Spinal cord (tissue), 10 donors: ENCODE data around the gene PRR3. TPM values are rescaled to one million over a fixed set of nuclear protein-coding genes. Genes with fewer than 3 reads are reported as not detected.

Experiments
- DNase-seq, 6 donors: peaks; one replicate each; pipeline versions ENCODE4 v3.0.0 to v3.0.0-alpha.2; 2013 to 2015; ENCODE audit warnings: low spot score in 6 of 6, low read depth in 4 of 6
- H3K27ac ChIP-seq: one replicate; pipeline ENCODE4 v1.5.1; 2013; ENCODE audit warnings: low read depth, low read length, control low read depth
- H3K27me3 ChIP-seq: one replicate; pipeline ENCODE4 v1.6.1; 2013; ENCODE audit warnings: low read length; ENCODE audit not compliant: control insufficient read depth, insufficient read depth
- H3K36me3 ChIP-seq: one replicate; pipeline ENCODE4 v1.6.1; 2013; ENCODE audit warnings: low read length; ENCODE audit not compliant: control insufficient read depth, insufficient read depth
- H3K4me1 ChIP-seq: one replicate; pipeline ENCODE4 v1.6.1; 2013; ENCODE audit warnings: low read length; ENCODE audit not compliant: control insufficient read depth, insufficient read depth
- H3K4me3 ChIP-seq: one replicate; pipeline ENCODE4 v1.5.1; 2013; ENCODE audit warnings: low read depth, low read length, control low read depth
- H3K9me3 ChIP-seq: one replicate; pipeline ENCODE4 v1.6.1; 2013; ENCODE audit warnings: low read length; ENCODE audit not compliant: control insufficient read depth, insufficient read depth
- WGBS: methylation state at CpG from one replicate; pipeline ENCODE4 v1.1.5; 2013; ENCODE audit warnings: missing lambda C conversion rate; ENCODE audit not compliant: insufficient coverage; 5-methylcytosine and 5-hydroxymethylcytosine counted together
- long read RNA-seq, 4 donors: transcript quantifications; one replicate each; lab custom pipeline, GENCODE V29; 2026
- polyA plus RNA-seq, 2 donors: library from polyadenylated mRNA; unstranded; fragments of 120-200 nt; gene quantifications; one replicate each; pipeline ENCODE4 v1.2.1, GENCODE V29; 2013; ENCODE audit not compliant: insufficient read length in 2 of 2
- total RNA-seq, 2 donors: library from RNA; depleted of rRNA in 1 of 2; stranded (reverse); fragments of 120-200 nt in 1 of 2; fragments of >200 nt in 1 of 2; gene quantifications; one replicate each; pipeline versions ENCODE4 v1.2.3 to v1.2.4, GENCODE V29; 2013 to 2014
- donor health status: healthy.

PRR3 gene, protein sequence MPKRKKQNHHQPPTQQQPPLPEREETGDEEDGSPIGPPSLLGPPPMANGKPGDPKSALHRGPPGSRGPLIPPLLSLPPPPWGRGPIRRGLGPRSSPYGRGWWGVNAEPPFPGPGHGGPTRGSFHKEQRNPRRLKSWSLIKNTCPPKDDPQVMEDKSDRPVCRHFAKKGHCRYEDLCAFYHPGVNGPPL
- 10 to 100 TPM in 1 of 2 donors, 1 to 10 TPM in 1; 8.3 to 20.5 TPM for total RNA-seq
- 10 to 100 TPM; 39.1 to 46.0 TPM for polyA plus RNA-seq
- long read RNA-seq, donor 1, transcript PRR3-201 (3 exons, 1,797 nt) = major isoform, 5 of 12 reads
- long read RNA-seq, donor 1, partial matches to known transcripts = 0 of 12 reads
- long read RNA-seq, donor 1, other reads (novel, unspliced or antisense) = 0 of 12 reads
- long read RNA-seq, donor 2, partial matches to known transcripts = 0 of 4 reads
- long read RNA-seq, donor 2, other reads (novel, unspliced or antisense) = 0 of 4 reads
- long read RNA-seq, donor 3, transcript PRR3-201 (3 exons, 1,797 nt) = major isoform, 5 of 9 reads
- long read RNA-seq, donor 3, partial matches to known transcripts = 0 of 9 reads
- long read RNA-seq, donor 3, other reads (novel, unspliced or antisense) = 0 of 9 reads
- long read RNA-seq, donor 4, partial matches to known transcripts = 0 of 11 reads
- long read RNA-seq, donor 4, other reads (novel, unspliced or antisense) = 0 of 11 reads

DNA sequence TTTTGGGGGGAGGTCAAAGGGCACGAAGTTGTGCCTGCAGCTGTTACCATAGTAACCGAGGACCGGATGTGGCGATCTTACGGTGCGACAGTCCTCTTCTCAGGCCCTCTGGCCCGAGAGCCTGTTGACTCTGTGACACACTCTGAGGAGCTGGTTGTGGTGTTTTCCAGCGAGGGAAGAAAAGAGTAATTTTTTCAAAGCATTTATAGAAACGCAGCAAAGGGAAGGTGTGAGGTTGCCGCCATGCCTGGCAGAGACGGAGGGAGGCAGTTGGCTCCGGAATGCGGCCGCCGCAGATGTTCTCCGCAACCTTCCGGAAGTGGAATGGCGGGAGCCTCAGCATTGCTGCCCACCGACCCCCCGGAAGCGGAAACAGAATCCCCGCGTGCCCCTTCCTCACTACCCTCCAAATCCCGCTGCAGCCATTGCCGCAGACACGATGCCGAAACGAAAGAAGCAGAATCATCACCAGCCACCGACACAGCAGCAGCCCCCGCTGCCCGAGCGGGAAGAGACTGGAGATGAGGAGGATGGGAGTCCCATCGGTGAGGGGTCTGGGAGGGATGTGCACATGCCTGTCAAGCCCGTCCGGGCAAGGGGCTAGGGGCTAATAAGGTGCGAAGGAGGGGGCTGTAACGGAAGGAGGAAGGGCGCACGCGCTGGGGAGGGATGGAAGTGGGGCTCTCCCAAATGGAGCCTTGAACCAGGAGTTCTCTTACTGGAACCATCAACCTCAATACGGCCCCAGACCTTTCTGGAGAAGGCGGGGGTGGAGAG lies at the start of gene PRR3:
Gene PRR3, plus strand, starts transcription at position 390 of the 777 bp plus-strand sequence. Its CDS starts 50 bp downstream, at position 440.
- no peaks in the 10 kb centered on the region for H3K27me3 ChIP-seq
- peak; percentile 87 to 99 (median 94) for DNase-seq
- H3K9me3 ChIP-seq = no peaks in the 10 kb centered on the region
- H3K4me3 ChIP-seq = peak within 1 kb of the TSS; percentile 100
- H3K4me1 ChIP-seq = peaks cover 16% of the 10 kb centered on the region
- peak within 1 kb of the TSS; percentile 100 for H3K27ac ChIP-seq
- 0% methylated on average over 31 of the region's 42 CpGs for WGBS
- peaks cover 23% of the 10 kb centered on the region for H3K36me3 ChIP-seq

DNA sequence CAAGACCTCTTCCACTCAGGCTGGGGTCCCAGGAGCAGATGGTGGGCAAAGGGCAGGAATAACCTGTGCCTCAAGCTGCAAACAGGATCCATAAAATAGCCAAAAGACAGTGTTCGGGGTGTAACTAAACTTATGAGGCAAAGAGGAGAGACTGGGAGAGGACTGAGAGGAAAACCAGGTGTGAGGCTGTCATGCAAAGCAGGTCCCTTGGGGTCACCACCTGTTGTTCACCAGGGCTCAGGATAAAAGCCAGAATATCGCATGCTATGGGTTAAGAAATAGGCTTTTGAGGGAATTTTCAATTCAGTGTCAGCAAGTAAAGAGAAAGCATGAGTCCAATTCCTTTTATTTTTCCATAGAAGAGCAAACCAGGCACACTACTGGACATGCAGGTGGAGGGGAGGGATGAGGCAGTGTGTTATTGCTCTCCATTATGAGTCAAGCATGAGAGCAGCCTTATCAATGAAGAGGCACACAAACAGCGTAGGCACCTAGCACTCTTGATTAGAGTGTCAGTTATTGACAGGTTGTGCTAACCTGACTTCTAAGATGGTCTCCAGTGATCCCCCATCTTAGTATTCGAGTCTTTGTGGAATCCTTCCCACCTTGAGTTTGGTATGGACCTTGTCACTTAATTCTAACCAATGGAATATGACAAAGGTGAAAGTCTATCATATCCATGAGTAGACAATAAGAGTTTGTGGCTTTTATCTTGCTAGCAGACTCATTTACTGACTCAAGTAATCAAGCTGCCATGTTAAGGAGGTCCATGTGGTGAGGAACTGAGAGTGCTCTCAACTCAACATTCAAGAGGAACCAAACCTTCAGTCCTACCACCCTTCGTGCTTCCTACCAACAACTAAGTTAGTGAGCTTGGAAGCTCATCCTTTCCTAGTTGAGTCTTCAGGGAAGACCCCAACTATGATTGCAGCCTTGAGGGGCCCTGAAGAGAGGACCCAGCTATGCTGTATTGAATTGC lies 49.0 kb upstream of the PRR3 start:
- H3K4me1 ChIP-seq = no peaks in the 10 kb centered on the region

DNA sequence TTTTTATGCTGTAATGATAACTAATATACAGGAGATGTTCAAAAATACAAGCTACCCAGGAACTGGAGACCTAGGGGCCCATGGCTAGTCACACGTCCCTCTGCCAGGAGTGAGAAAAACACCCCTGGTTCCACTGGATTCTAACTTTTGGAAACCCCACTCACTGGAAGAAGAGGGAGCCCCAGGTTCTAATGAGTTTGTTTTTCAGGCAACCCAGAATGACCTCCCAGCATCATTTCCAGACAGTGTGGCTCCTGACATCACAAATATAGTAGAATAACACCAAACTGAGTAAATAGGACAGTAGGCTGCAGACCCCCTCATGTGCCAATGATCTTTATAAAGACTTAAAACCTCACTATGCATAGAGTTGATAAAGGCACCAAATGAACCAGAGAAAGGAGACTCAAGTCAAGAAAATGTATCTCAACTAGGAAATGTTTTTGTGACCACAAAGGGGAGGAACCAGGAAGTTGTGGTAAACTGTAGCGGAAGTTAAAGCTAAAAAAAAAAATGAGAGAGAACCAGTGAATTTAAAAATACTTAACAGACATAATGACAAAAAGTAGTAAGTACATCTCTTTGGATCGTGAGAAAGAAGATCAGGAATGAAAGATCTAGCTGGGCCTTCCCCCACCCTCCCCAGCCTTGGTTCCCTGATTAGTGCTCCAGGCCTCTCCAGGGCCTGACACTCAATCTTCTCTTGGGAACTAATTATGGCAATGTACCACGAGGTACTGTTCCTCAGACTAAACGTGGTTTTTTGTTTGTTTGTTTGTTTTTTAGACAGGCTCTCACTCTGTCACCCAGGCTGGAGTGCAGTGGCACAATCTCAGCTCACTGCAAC lies 48.0 kb upstream of the PRR3 start:
- no peaks in the 10 kb centered on the region for H3K36me3 ChIP-seq
- no peak overlapping the region for H3K27ac ChIP-seq
- peaks cover 3% of the 10 kb centered on the region for H3K27me3 ChIP-seq
- H3K4me3 ChIP-seq = no peak overlapping the region
- 60% methylated on average over 1 of the region's 5 CpGs for WGBS
- no peaks in the 10 kb centered on the region for H3K4me1 ChIP-seq
- DNase-seq = no peak
- no peaks in the 10 kb centered on the region for H3K9me3 ChIP-seq

More for the DNA sequence above, 49.0 kb upstream of the PRR3 start:
- Histone ChIP-seq H3K27me3 (peaks cover 2% of the 10 kb centered on the region), H3K27ac (no peak overlapping the region), H3K4me3 (no peak overlapping the region), H3K36me3 (no peaks in the 10 kb centered on the region), H3K9me3 (no peaks in the 10 kb centered on the region)
- WGBS = 79% methylated on average over 1 of the region's 5 CpGs
- no peak for DNase-seq

DNA sequence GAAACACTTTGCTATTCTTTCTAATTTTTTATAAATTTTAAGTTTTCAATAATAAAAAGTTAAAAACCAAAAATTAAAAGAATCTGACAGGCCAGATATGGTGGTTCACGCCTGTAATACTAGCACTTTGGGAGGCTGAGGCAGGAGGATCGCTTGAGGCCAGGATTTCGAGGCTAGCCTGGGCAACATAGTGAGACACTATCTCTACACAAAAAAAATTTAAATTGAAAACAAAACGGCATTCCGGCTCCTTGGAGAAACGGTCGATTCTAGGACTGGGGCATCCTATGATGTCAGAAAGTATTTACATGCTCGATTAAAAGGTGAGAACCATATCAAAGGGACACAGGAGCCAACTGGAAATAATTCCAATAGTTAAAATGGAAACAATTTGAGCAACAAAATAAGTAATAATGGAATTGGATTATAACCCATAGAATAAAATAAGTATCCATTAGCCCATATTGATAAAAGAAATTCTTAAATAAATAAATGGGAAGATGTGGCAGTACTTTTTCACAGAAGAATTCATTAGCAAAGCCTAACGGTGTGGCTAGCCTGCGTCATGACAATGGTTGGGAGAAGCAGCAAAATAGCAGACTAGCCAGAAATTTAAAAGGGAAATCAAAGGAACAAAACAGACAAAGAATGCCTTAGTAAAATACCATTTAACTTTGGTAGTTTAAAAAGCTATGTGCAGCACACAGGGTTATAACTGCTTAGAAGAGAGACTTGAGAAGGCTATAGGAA lies 46.5 kb upstream of the PRR3 start:
- Histone ChIP-seq H3K9me3 (no peaks in the 10 kb centered on the region), H3K4me1 (no peaks in the 10 kb centered on the region), H3K4me3 (no peak overlapping the region), H3K36me3 (no peaks in the 10 kb centered on the region), H3K27ac (no peak overlapping the region), H3K27me3 (peaks cover 6% of the 10 kb centered on the region)
- WGBS = 80% methylated on average over 3 of the region's 10 CpGs
- no peak for DNase-seq

DNA sequence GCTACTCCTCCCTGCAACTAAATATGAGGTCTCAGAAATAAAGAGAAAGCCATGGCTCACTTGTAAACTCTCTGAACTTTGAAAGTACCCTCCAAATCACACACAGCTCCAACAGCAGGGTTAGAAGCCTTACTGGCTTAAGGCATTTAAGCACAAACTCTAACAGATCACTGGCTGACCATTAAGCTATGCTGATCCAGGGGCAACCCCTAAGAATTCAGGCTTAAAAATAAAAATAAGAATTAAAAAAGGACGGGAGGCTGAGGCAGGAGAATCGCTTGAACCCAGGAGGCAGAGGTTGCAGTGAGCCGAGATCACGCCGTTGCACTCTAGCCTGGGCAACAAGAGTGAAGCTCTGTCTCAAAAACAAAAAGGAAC lies 45.9 kb upstream of the PRR3 start:
- WGBS = 79% methylated on average over 5 of the region's 5 CpGs
- peaks cover 11% of the 10 kb centered on the region for H3K27me3 ChIP-seq
- H3K27ac ChIP-seq = no peak overlapping the region
- DNase-seq = no peak
- H3K36me3 ChIP-seq = no peaks in the 10 kb centered on the region
- H3K9me3 ChIP-seq = no peaks in the 10 kb centered on the region
- H3K4me1 ChIP-seq = no peaks in the 10 kb centered on the region
- H3K4me3 ChIP-seq = no peak overlapping the region

DNA sequence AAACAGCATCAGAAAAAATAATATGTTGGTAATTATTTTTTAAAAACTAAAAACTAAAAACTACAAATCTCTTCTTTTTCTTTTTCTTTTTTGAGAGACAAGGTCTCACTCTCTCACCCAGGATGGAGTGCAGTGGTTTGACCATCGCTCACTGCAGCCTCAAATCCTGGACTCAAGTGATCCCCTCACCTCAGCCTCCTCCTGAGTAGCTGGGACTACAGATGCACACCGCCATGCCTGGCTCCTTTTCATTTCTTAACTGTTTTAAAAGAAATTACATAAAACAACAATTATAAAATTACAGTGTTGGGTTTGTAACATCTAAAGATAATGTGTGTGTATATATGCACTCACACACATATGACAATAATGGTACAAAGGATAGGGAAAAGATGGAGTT lies 43.6 kb upstream of the PRR3 start:
- H3K27me3 ChIP-seq = peaks cover 12% of the 10 kb centered on the region
- H3K27ac ChIP-seq = no peak overlapping the region
- H3K4me3 ChIP-seq = no peak overlapping the region
- no peak for DNase-seq
- no peaks in the 10 kb centered on the region for H3K9me3 ChIP-seq
- no peaks in the 10 kb centered on the region for H3K36me3 ChIP-seq
- no peaks in the 10 kb centered on the region for H3K4me1 ChIP-seq
- 100% methylated on average over 1 of the region's 2 CpGs for WGBS

DNA sequence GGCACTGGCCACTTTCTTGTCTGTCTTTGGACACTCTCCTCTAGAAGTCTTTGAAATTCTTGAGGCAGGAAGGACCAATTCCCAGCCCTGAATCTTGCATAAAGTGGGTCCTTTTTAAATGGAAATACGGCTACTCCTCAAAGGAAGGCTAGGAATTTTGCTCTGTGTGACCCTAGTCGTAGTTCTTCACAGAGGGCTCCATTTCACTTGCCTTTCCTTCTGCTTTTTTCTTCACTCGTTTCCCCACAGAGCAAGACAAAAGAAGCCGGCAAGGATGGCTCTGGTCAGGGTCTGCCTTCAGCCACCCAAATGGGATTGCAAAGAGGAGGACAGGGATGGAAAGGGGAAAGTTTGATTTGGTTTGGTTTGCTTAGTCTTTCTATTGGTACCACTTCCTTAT lies 42.0 kb upstream of the PRR3 start:
- H3K36me3 ChIP-seq = no peaks in the 10 kb centered on the region
- peaks cover 12% of the 10 kb centered on the region for H3K27me3 ChIP-seq
- H3K27ac ChIP-seq = no peak overlapping the region
- WGBS = 17% methylated on average over 2 of the region's 4 CpGs
- H3K4me1 ChIP-seq = no peaks in the 10 kb centered on the region
- H3K9me3 ChIP-seq = no peaks in the 10 kb centered on the region
- no peak overlapping the region for H3K4me3 ChIP-seq
- no peak for DNase-seq
